ENCODE data around the gene EQTN. TPM values are rescaled to one million over a fixed set of nuclear protein-coding genes. Genes with fewer than 3 reads are reported as not detected.

Gene EQTN
- total and polyA plus RNA-seq, 10 of the 15 experiments (the other 5 are each of a cell fraction or from before 2014, with no cell fraction given): not detected

DNA sequence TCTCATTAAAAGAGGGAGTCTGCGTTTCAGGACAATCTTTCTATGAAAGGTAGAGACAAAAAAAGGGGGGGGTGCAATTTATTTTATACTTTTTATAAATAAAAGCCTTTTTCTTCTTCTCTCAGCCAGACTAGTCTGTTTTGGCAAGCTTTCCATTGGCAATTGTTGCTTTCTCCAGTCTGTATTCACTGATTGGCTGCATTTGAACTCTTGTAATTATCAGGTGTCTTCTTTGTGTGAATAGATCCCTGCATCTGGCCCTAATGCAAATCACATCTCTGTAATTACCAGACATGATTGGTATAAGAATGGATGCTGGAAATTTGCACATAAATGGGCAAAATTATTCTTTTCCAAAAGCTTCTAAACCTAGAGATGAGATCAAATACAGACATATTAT is 7.6 kb upstream of the EQTN start:
- ChIA-PET SMC1A (ENCODE audit: uncharacterized antibody, unreplicated experiment) (interaction anchor here (0.7 kb wide), 1 partner anchor 26 kb away, joined by 3 read pairs; no protein-coding TSS in a partner anchor), POLR2A (interaction anchor here (0.7 kb wide), 1 partner anchor 521 kb away, joined by 5 read pairs; no protein-coding TSS in a partner anchor), CTCF (interaction anchor here (1.3 kb wide), 1 partner anchor 14 kb away, joined by 3 read pairs; no protein-coding TSS in a partner anchor), RAD21 (ENCODE audit: unreplicated experiment) (interaction anchor here (0.6 kb wide), 1 partner anchor 76 kb away, joined by 3 read pairs; no protein-coding TSS in a partner anchor)
- no peak for TF ChIP-seq TARDBP (IDR thresholded peaks at IDR 0.05; ENCODE audit: borderline replicate concordance)
- no peak for TF ChIP-seq E4F1 (IDR thresholded peaks at IDR 0.05; ENCODE audit: borderline replicate concordance, partially characterized antibody)
- TF ChIP-seq SREBF1 (IDR thresholded peaks at IDR 0.05; ENCODE audit: low read length): no peak
- no peak for TF ChIP-seq SREBF2 (IDR thresholded peaks at IDR 0.05; ENCODE audit: low read length)
- TF ChIP-seq WRNIP1 (IDR thresholded peaks at IDR 0.05; ENCODE audit: borderline replicate concordance, low read depth, low read length): no peak
- TF ChIP-seq, protein P1, sequence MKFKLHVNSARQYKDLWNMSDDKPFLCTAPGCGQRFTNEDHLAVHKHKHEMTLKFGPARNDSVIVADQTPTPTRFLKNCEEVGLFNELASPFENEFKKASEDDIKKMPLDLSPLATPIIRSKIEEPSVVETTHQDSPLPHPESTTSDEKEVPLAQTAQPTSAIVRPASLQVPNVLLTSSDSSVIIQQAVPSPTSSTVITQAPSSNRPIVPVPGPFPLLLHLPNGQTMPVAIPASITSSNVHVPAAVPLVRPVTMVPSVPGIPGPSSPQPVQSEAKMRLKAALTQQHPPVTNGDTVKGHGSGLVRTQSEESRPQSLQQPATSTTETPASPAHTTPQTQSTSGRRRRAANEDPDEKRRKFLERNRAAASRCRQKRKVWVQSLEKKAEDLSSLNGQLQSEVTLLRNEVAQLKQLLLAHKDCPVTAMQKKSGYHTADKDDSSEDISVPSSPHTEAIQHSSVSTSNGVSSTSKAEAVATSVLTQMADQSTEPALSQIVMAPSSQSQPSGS (IDR thresholded peaks at IDR 0.05; ENCODE audit: low read length): no peak
- TF ChIP-seq NFYB (IDR thresholded peaks at IDR 0.05; ENCODE audit: insufficient read depth, low read depth, low read length): no peak
- TF ChIP-seq, protein P2, sequence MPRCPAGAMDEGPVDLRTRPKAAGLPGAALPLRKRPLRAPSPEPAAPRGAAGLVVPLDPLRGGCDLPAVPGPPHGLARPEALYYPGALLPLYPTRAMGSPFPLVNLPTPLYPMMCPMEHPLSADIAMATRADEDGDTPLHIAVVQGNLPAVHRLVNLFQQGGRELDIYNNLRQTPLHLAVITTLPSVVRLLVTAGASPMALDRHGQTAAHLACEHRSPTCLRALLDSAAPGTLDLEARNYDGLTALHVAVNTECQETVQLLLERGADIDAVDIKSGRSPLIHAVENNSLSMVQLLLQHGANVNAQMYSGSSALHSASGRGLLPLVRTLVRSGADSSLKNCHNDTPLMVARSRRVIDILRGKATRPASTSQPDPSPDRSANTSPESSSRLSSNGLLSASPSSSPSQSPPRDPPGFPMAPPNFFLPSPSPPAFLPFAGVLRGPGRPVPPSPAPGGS (IDR thresholded peaks at IDR 0.05; ENCODE audit: borderline replicate concordance, insufficient read depth, low read depth, low read length, poor library complexity, severe bottlenecking): no peak
- TF ChIP-seq NR2C1 (IDR thresholded peaks at IDR 0.05): no peak
- TF ChIP-seq, protein P3, sequence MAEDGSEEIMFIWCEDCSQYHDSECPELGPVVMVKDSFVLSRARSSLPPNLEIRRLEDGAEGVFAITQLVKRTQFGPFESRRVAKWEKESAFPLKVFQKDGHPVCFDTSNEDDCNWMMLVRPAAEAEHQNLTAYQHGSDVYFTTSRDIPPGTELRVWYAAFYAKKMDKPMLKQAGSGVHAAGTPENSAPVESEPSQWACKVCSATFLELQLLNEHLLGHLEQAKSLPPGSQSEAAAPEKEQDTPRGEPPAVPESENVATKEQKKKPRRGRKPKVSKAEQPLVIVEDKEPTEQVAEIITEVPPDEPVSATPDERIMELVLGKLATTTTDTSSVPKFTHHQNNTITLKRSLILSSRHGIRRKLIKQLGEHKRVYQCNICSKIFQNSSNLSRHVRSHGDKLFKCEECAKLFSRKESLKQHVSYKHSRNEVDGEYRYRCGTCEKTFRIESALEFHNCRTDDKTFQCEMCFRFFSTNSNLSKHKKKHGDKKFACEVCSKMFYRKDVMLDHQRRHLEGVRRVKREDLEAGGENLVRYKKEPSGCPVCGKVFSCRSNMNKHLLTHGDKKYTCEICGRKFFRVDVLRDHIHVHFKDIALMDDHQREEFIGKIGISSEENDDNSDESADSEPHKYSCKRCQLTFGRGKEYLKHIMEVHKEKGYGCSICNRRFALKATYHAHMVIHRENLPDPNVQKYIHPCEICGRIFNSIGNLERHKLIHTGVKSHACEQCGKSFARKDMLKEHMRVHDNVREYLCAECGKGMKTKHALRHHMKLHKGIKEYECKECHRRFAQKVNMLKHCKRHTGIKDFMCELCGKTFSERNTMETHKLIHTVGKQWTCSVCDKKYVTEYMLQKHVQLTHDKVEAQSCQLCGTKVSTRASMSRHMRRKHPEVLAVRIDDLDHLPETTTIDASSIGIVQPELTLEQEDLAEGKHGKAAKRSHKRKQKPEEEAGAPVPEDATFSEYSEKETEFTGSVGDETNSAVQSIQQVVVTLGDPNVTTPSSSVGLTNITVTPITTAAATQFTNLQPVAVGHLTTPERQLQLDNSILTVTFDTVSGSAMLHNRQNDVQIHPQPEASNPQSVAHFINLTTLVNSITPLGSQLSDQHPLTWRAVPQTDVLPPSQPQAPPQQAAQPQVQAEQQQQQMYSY (CRISPR knock-in tag; IDR thresholded peaks at IDR 0.05): no peak
- TF ChIP-seq POLR2AphosphoS2 (IDR thresholded peaks at IDR 0.05; ENCODE audit: low read depth, low read length): no peak
- no peak for TF ChIP-seq FOS (IDR thresholded peaks at IDR 0.05; ENCODE audit: borderline replicate concordance, extremely low read depth, insufficient read length)
- FAIRE-seq (no peak), ATAC-seq (no peak), DNase-seq (ENCODE audit: low read depth, low spot score) (no peak)
- Histone ChIP-seq H3K9ac (ENCODE audit: control insufficient read depth, insufficient read depth, low read length) (no peak overlapping the region), H3K27me3 (replicated peaks in 1 of 2; ENCODE audit: control insufficient read depth in 2 of 2, insufficient read depth in 2 of 2, low read length in 1 of 2) (0 out of 4 replicates have a peak, but pooled peaks cover 0 to 2% of the 10 kb centered on the region in 2 experiments), H4K20me1 (ENCODE audit: control insufficient read depth, insufficient read depth) (no peaks in the 10 kb centered on the region), H3K4me1 (ENCODE audit: control insufficient read depth, insufficient read depth, low read length) (no peaks in the 10 kb centered on the region), H2AFZ (ENCODE audit: control insufficient read depth, low read depth, low read length) (no peak overlapping the region), H3K4me3 (no peak overlapping the region), H3K27ac (ENCODE audit: control insufficient read depth, insufficient read depth) (no peak overlapping the region), H3K4me2 (ENCODE audit: control insufficient read depth, insufficient read depth) (no peak overlapping the region), H3K9me3 (replicated peaks; ENCODE audit: control insufficient read depth, insufficient read depth, low read length) (no peaks in the 10 kb centered on the region), H3K79me2 (ENCODE audit: control insufficient read depth, insufficient read depth, low read length) (no peaks in the 10 kb centered on the region), H3K36me3 (ENCODE audit: control insufficient read depth in 2 of 2, insufficient read depth in 2 of 2, low read length in 1 of 2) (no peaks in the 10 kb centered on the region)
- in situ Hi-C loops (cut with MboI) (no loop called here), intact Hi-C loops (cut with micrococcal nuclease; ENCODE audit: unreplicated experiment) (no loop called here)
- BruUV-seq (replicated peaks): no TSS peak
- WGBS (ENCODE audit: insufficient coverage, insufficient replicate concordance, low lambda C conversion rate, missing lambda C conversion rate): 0% methylated on average over 1 of the region's 1 CpG
